Measurements from ENCODE around the gene KLRG1. TPM values are rescaled to one million over a fixed set of nuclear protein-coding genes. Genes with fewer than 3 reads are reported as not detected.

Gene KLRG1
- total and polyA plus RNA-seq, 2 experiments from 2014 or later, result 8.5 to 13.1 TPM

DNA sequence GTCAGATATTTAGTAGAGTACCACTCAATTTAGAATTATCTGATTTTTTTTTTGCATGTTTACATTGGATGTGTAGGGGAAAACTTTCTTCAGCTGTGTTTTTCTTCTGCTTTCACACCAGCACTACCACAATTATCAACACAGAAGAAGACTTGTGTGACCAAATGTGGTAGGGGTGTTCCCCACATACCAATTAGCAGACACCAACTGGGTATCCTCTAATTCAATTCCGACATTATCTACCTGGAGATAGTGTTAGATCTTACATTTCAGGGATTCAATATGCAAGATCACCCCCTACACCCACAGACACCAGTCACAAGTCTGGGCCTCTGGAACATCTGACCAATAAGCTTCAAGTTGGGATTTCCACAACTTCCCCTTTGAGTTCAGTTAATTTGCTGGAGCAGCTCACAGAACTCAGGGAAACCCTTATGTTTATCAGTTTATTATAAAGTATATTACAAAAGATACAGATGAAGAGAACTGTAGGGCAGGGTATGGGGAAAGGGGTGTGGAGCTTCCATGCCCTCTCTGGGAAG, 4.1 kb upstream of the KLRG1 start:
- no peaks in the 10 kb centered on the region for H3K36me3 ChIP-seq
- no peak for TF ChIP-seq CTCF (IDR thresholded peaks at IDR 0.05; ENCODE audit: low read depth, low read length)

DNA sequence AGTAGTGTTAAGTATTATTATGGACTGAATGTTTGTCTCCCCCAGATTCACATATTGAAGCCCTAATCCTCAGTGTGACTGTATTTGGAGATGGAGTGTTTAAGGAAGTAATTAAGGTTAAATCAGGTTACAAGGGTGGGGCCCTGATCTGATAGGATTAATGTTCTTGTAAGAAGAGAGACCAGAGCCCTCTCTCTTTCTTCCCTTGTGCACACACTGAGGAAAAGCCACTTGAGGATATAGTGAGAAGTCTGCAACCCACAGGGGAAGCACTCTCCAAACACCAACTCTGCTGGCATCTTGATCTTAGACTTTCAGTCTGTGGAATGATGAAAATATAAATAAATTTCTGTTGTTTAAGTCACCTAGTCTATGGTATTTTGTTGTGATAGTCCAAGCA, 2.2 kb upstream of the KLRG1 start:
- no peak overlapping the region for H3K27ac ChIP-seq
- H3K36me3 ChIP-seq, result no peaks in the 10 kb centered on the region
- H3K9me3 ChIP-seq (ENCODE audit: low read depth), result no peaks in the 10 kb centered on the region
- H3K4me1 ChIP-seq (ENCODE audit: low read depth), result no peaks in the 10 kb centered on the region
- H3K4me3 ChIP-seq, result no peak overlapping the region
- TF ChIP-seq CTCF (IDR thresholded peaks at IDR 0.05; ENCODE audit: low read depth, low read length), result no peak
- no peak for DNase-seq (ENCODE audit: low read depth in 1 of 2, low spot score in 1 of 2)
- no peaks in the 10 kb centered on the region for H3K27me3 ChIP-seq

More for the DNA sequence above, 4.1 kb upstream of the KLRG1 start:
- H3K4me1 ChIP-seq (ENCODE audit: low read depth), result no peaks in the 10 kb centered on the region
- no peak for DNase-seq (ENCODE audit: low read depth in 1 of 2, low spot score in 1 of 2)
- no peak overlapping the region for H3K4me3 ChIP-seq
- no peaks in the 10 kb centered on the region for H3K27me3 ChIP-seq
- H3K9me3 ChIP-seq (ENCODE audit: low read depth), result no peaks in the 10 kb centered on the region
- H3K27ac ChIP-seq, result no peak overlapping the region

- no peaks in the 10 kb centered on the region for H3K4me1 ChIP-seq (ENCODE audit: low read depth)
Observed at GRCh38 chr12:8987685-8988084, 1.7 kb upstream of the KLRG1 start.

DNA sequence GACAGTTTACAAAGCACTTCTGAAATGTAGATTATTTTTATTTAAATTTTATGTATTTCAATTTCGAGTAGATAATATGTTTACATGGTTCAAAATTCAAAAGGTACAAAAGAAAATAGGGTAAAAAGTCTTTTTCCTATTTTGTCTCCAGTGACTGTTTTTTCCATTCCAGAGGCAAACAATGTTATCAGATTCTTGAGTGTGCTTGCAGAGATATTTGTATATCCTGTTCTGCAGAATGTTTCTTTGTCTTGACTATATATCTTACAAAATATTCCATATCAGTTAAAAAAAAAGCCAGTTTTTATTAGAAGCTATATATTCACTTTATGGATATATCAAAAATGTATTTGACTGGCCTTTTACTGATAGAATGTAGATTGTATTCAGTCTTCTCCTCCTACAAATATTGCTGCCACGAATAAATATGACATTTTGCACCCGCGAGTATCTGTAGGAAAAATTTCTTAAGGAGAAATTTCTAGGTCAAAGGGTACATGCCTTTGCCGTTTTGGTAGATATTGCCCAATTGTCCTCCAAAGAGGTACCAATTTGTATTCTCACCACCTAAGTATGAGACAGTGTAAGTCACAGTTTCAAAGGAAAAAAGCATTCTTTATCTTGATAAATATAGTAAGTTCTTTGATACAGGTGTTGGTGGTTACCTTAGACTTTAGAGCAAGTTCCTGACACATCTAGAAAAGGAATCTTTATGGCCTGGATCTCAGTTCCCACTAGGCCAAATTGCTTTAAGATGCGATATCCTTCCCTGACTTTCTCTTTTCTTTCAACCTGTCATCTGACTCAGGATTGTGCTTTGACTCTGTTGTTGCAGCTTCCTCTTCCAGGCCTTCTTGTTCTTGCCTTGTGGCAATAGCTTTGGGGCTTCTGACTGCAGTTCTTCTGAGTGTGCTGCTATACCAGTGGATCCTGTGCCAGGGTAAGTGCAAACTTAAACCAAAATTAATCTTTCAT, 2.3 kb downstream of the KLRG1 start:
- no peaks in the 10 kb centered on the region for H3K4me1 ChIP-seq (ENCODE audit: low read depth)
- H3K27me3 ChIP-seq, result no peaks in the 10 kb centered on the region
- H3K9me3 ChIP-seq (ENCODE audit: low read depth), result no peaks in the 10 kb centered on the region
- TF ChIP-seq CTCF (IDR thresholded peaks at IDR 0.05; ENCODE audit: low read depth, low read length), result no peak
- no peaks in the 10 kb centered on the region for H3K36me3 ChIP-seq
- H3K27ac ChIP-seq, result no peak overlapping the region
- no peak overlapping the region for H3K4me3 ChIP-seq
- DNase-seq (ENCODE audit: low read depth in 1 of 2, low spot score in 1 of 2), result no peak

More at GRCh38 chr12:8987685-8988084, 1.7 kb upstream of the KLRG1 start:
- Histone ChIP-seq H3K9me3 (ENCODE audit: low read depth) (no peaks in the 10 kb centered on the region), H3K27ac (no peak overlapping the region), H3K36me3 (no peaks in the 10 kb centered on the region), H3K4me3 (no peak overlapping the region), H3K27me3 (no peaks in the 10 kb centered on the region)
- DNase-seq (ENCODE audit: low read depth in 1 of 2, low spot score in 1 of 2), result no peak
- no peak for TF ChIP-seq CTCF (IDR thresholded peaks at IDR 0.05; ENCODE audit: low read depth, low read length)

- Histone ChIP-seq H3K9me3 (ENCODE audit: low read depth) (no peaks in the 10 kb centered on the region), H3K27ac (no peak overlapping the region), H3K27me3 (no peaks in the 10 kb centered on the region), H3K4me1 (ENCODE audit: low read depth) (no peaks in the 10 kb centered on the region), H3K36me3 (no peaks in the 10 kb centered on the region), H3K4me3 (no peak overlapping the region)
- TF ChIP-seq CTCF (IDR thresholded peaks at IDR 0.05; ENCODE audit: low read depth, low read length), result no peak
- no peak for DNase-seq (ENCODE audit: low read depth in 1 of 2, low spot score in 1 of 2)
Observed at GRCh38 chr12:8993827-8994226, 4.5 kb downstream of the KLRG1 start.
